ENCODE measurements around the gene RND1.

- no peak for TF ChIP-seq EZH2 (IDR thresholded peaks at IDR 0.05; ENCODE audit: borderline replicate concordance, low read depth, low read length, poor library complexity, severe bottlenecking)
- TF ChIP-seq CTCF (conservative IDR thresholded peaks at IDR 0.05; ENCODE audit: low read depth, low read length) = no peak
These were observed 43.0 kb downstream of the RND1 start for GRCh38 chr12:48822711-48823110.

Data from A673 (cell line).